Activated T-cell treated with anti-CD3 and anti-CD28 coated beads, Interleukin-2, amount 50 U/mL, for 24 hours (primary cell): ENCODE results near the gene OGG1.
"Not testable (repeated sequence)": the region's sequence is repeated elsewhere in the genome, so short reads cannot be mapped to it uniquely, and the experiment has no call there.

ENCODE experiments used
- DNase-seq: peaks from one replicate; pipeline ENCODE4 v3.0.0-alpha.2; 2020
- H3K27ac Mint-ChIP-seq: 2 replicates; pipeline ENCODE4 v1.8.0; 2020; ENCODE audit warnings: mild to moderate bottlenecking, mixed read lengths
- H3K27me3 Mint-ChIP-seq: 2 replicates; pipeline ENCODE4 v1.8.0; 2020; ENCODE audit warnings: mixed read lengths
- H3K36me3 Mint-ChIP-seq: 2 replicates; pipeline ENCODE4 v1.8.0; 2020; ENCODE audit warnings: low read depth, mixed read lengths
- H3K4me1 Mint-ChIP-seq: 2 replicates; pipeline ENCODE4 v1.8.0; 2020; ENCODE audit warnings: low read depth, mixed read lengths
- H3K4me3 Mint-ChIP-seq: 2 replicates; pipeline ENCODE4 v1.8.0; 2020; ENCODE audit warnings: mild to moderate bottlenecking, moderate library complexity, mixed read lengths
- H3K9me3 Mint-ChIP-seq: 2 replicates; pipeline ENCODE4 v1.8.0; 2020; ENCODE audit warnings: mixed read lengths

Gene OGG1

GRCh38 chr3:9767418-9767817, 17.7 kb downstream of the OGG1 start:
- Mint-ChIP-seq H3K36me3 (peaks cover 49% of the 10 kb centered on the region), H3K27me3 (no peaks in the 10 kb centered on the region), H3K4me3 (no peak overlapping the region), H3K4me1 (peaks cover 41% of the 10 kb centered on the region), H3K9me3 (no peaks in the 10 kb centered on the region), H3K27ac (peak overlapping the region; percentile 50)
- DNase-seq, result no peak

- Mint-ChIP-seq H3K27ac (no peak overlapping the region), H3K36me3 (peaks cover 41% of the 10 kb centered on the region), H3K4me1 (peaks cover 41% of the 10 kb centered on the region), H3K4me3 (peak overlapping the region; percentile 85), H3K9me3 (no peaks in the 10 kb centered on the region), H3K27me3 (no peaks in the 10 kb centered on the region)
- DNase-seq, result no peak
Measured at GRCh38 chr3:9768141-9768775, 18.5 kb downstream of the OGG1 start.

GRCh38 chr3:9769012-9769411, 19.3 kb downstream of the OGG1 start:
- Mint-ChIP-seq H3K9me3 (no peaks in the 10 kb centered on the region), H3K27me3 (no peaks in the 10 kb centered on the region), H3K4me3 (peak overlapping the region; percentile 85), H3K4me1 (peaks cover 41% of the 10 kb centered on the region), H3K27ac (peak overlapping the region; percentile 81), H3K36me3 (peaks cover 39% of the 10 kb centered on the region)
- no peak for DNase-seq

- Mint-ChIP-seq H3K9me3 (no peaks in the 10 kb centered on the region), H3K4me3 (peak within 1 kb of the TSS; percentile 85)
Measured at GRCh38 chr3:9769426-9770275, 19.9 kb downstream of the OGG1 start, which contains the start of gene CAMK1. CAMK1 (minus strand) TSS chr3:9769947; CDS start chr3:9767749, 2,198 bp downstream.

GRCh38 chr3:9770276-9770812, 20.6 kb downstream of the OGG1 start:
- Mint-ChIP-seq H3K4me1 (peaks cover 39% of the 10 kb centered on the region), H3K4me3 (peak overlapping the region; percentile 85), H3K9me3 (no peaks in the 10 kb centered on the region), H3K27me3 (no peaks in the 10 kb centered on the region), H3K27ac (peak overlapping the region; percentile 77), H3K36me3 (peaks cover 28% of the 10 kb centered on the region)
- DNase-seq, result no peak

More at GRCh38 chr3:9769426-9770275, 19.9 kb downstream of the OGG1 start, which contains the start of gene CAMK1:
- peaks cover 35% of the 10 kb centered on the region for H3K36me3 Mint-ChIP-seq
- peaks cover 40% of the 10 kb centered on the region for H3K4me1 Mint-ChIP-seq
- peak within 1 kb of the TSS; percentile 81 for H3K27ac Mint-ChIP-seq
- no peaks in the 10 kb centered on the region for H3K27me3 Mint-ChIP-seq
- DNase-seq, result peak; percentile 82

- not testable (repeated sequence) for H3K27me3 Mint-ChIP-seq, DNase-seq, H3K9me3 Mint-ChIP-seq, H3K27ac Mint-ChIP-seq
- H3K36me3 Mint-ChIP-seq, result peaks cover 21% of the 10 kb centered on the region
- H3K4me3 Mint-ChIP-seq, result peak overlapping the region; percentile 85
- H3K4me1 Mint-ChIP-seq, result peaks cover 41% of the 10 kb centered on the region
Measured at GRCh38 chr3:9771007-9771406, 21.3 kb downstream of the OGG1 start.

GRCh38 chr3:9776896-9777693, 27.3 kb downstream of the OGG1 start:
- H3K27me3 Mint-ChIP-seq, result no peaks in the 10 kb centered on the region
- peaks cover 34% of the 10 kb centered on the region for H3K36me3 Mint-ChIP-seq
- H3K4me3 Mint-ChIP-seq, result peak overlapping the region; percentile 58
- peak overlapping the region; percentile 91 for H3K27ac Mint-ChIP-seq
- H3K9me3 Mint-ChIP-seq, result peaks cover 2% of the 10 kb centered on the region
- peaks cover 62% of the 10 kb centered on the region for H3K4me1 Mint-ChIP-seq
- DNase-seq, result no peak

GRCh38 chr3:9777694-9778021, 27.9 kb downstream of the OGG1 start:
- Mint-ChIP-seq H3K4me3 (peak overlapping the region; percentile 58), H3K4me1 (peaks cover 66% of the 10 kb centered on the region), H3K27ac (peak overlapping the region; percentile 91), H3K36me3 (peaks cover 39% of the 10 kb centered on the region), H3K27me3 (no peaks in the 10 kb centered on the region), H3K9me3 (peaks cover 2% of the 10 kb centered on the region)
- DNase-seq, result no peak

GRCh38 chr3:9778143-9779074, 28.7 kb downstream of the OGG1 start:
- DNase-seq, result peak; percentile 68
- Mint-ChIP-seq H3K4me3 (peak overlapping the region; percentile 58), H3K27ac (peak overlapping the region; percentile 91), H3K36me3 (peaks cover 46% of the 10 kb centered on the region), H3K27me3 (no peaks in the 10 kb centered on the region), H3K4me1 (peaks cover 70% of the 10 kb centered on the region), H3K9me3 (peaks cover 2% of the 10 kb centered on the region)

- H3K27ac Mint-ChIP-seq, result peak overlapping the region; percentile 91
- H3K27me3 Mint-ChIP-seq, result no peaks in the 10 kb centered on the region
- DNase-seq, result no peak
- peak overlapping the region; percentile 48 for H3K4me3 Mint-ChIP-seq
- H3K36me3 Mint-ChIP-seq, result peaks cover 53% of the 10 kb centered on the region
- peaks cover 2% of the 10 kb centered on the region for H3K9me3 Mint-ChIP-seq
- peaks cover 69% of the 10 kb centered on the region for H3K4me1 Mint-ChIP-seq
Measured at GRCh38 chr3:9779075-9779593, 29.4 kb downstream of the OGG1 start.

- Mint-ChIP-seq H3K4me1 (peaks cover 69% of the 10 kb centered on the region), H3K36me3 (peaks cover 59% of the 10 kb centered on the region), H3K9me3 (peaks cover 2% of the 10 kb centered on the region), H3K27me3 (no peaks in the 10 kb centered on the region), H3K27ac (peak overlapping the region; percentile 91), H3K4me3 (peak overlapping the region; percentile 48)
- DNase-seq, result peak; percentile 72
Measured at GRCh38 chr3:9779721-9780457, 30.1 kb downstream of the OGG1 start.

GRCh38 chr3:9780458-9780812, 30.7 kb downstream of the OGG1 start:
- Mint-ChIP-seq H3K27me3 (no peaks in the 10 kb centered on the region), H3K27ac (peak overlapping the region; percentile 91)

GRCh38 chr3:9780910-9781309, 31.2 kb downstream of the OGG1 start:
- DNase-seq, result no peak
- H3K4me1 Mint-ChIP-seq, result peaks cover 68% of the 10 kb centered on the region
- peaks cover 69% of the 10 kb centered on the region for H3K36me3 Mint-ChIP-seq
- no peaks in the 10 kb centered on the region for H3K27me3 Mint-ChIP-seq
- peaks cover 2% of the 10 kb centered on the region for H3K9me3 Mint-ChIP-seq
- no peak overlapping the region for H3K4me3 Mint-ChIP-seq
- H3K27ac Mint-ChIP-seq, result peak overlapping the region; percentile 91

More at GRCh38 chr3:9780458-9780812, 30.7 kb downstream of the OGG1 start:
- Mint-ChIP-seq H3K4me3 (peak overlapping the region; percentile 48), H3K36me3 (peaks cover 64% of the 10 kb centered on the region), H3K9me3 (peaks cover 2% of the 10 kb centered on the region), H3K4me1 (peaks cover 67% of the 10 kb centered on the region)
- DNase-seq, result no peak
